Suppressor macrophage treated with lipopolysaccharide for 4 hours (primary cell): ENCODE data around the gene C9orf50.
A peak's percentile ranks its signal among the peaks of the same experiment; 100 is the strongest.
"Not testable (repeated sequence)": the region's sequence is repeated elsewhere in the genome, so short reads cannot be mapped to it uniquely, and the experiment has no call there.

Source experiments
- DNase-seq: peaks from one replicate; pipeline ENCODE4 v3.0.0-alpha.2; 2020

Gene C9orf50

GRCh38 chr9:129620669-129621295 lies at the start of gene C9orf50:
C9orf50 (minus strand) TSS chr9:129621101; CDS start chr9:129620574, 527 bp downstream.
- DNase-seq = no peak

GRCh38 chr9:129669946-129670345 lies 49.0 kb upstream of the C9orf50 start:
- no peak for DNase-seq

GRCh38 chr9:129669141-129669718 lies 48.3 kb upstream of the C9orf50 start:
- no peak for DNase-seq

- no peak for DNase-seq
Measured at GRCh38 chr9:129667850-129668249, 46.9 kb upstream of the C9orf50 start.

GRCh38 chr9:129667378-129667777 lies 46.5 kb upstream of the C9orf50 start:
- no peak for DNase-seq

- no peak for DNase-seq
Measured at GRCh38 chr9:129666575-129666974, 45.7 kb upstream of the C9orf50 start.

GRCh38 chr9:129665814-129666520 lies 45.1 kb upstream of the C9orf50 start:
- DNase-seq = no peak

- DNase-seq = peak; percentile 11
Measured at GRCh38 chr9:129665389-129665775, 44.5 kb upstream of the C9orf50 start, which contains the start of gene PRRX2. PRRX2 (plus strand) TSS chr9:129665647; CDS start chr9:129665868, 221 bp downstream.

- no peak for DNase-seq
Measured at GRCh38 chr9:129664746-129665388, 44.0 kb upstream of the C9orf50 start.

GRCh38 chr9:129662239-129662638 lies 41.3 kb upstream of the C9orf50 start:
- not testable (repeated sequence) for DNase-seq

GRCh38 chr9:129661029-129661428 lies 40.1 kb upstream of the C9orf50 start:
- no peak for DNase-seq

- DNase-seq = no peak
Measured at GRCh38 chr9:129656795-129657390, 36.0 kb upstream of the C9orf50 start.

- no peak for DNase-seq
Measured at GRCh38 chr9:129655696-129656095, 34.8 kb upstream of the C9orf50 start.

- DNase-seq = no peak
Measured at GRCh38 chr9:129655154-129655553, 34.3 kb upstream of the C9orf50 start.

GRCh38 chr9:129654554-129655040 lies 33.7 kb upstream of the C9orf50 start:
- DNase-seq = no peak

- no peak for DNase-seq
Measured at GRCh38 chr9:129653823-129654553, 33.1 kb upstream of the C9orf50 start.

- no peak for DNase-seq
Measured at GRCh38 chr9:129650680-129651235, 29.9 kb upstream of the C9orf50 start.

GRCh38 chr9:129649726-129650679 lies 29.1 kb upstream of the C9orf50 start:
- no peak for DNase-seq

GRCh38 chr9:129648764-129649115 lies 27.8 kb upstream of the C9orf50 start:
- DNase-seq = no peak

GRCh38 chr9:129648092-129648763 lies 27.3 kb upstream of the C9orf50 start:
- no peak for DNase-seq
